K562 (cell line): ENCODE measurements around the gene FAM43B. TPM values are rescaled to one million over a fixed set of nuclear protein-coding genes. Genes with fewer than 3 reads are reported as not detected.
A peak's percentile ranks its signal among the peaks of the same experiment; 100 is the strongest.

Experiments
- DMBX1 ChIP-seq: fragments of 250-450 bp; sonication (Bioruptor Pico); IDR thresholded peaks from 2 replicates; pipeline ENCODE4 v1.8.0; 2022; ENCODE audit warnings: inconsistent platforms, mild to moderate bottlenecking, moderate library complexity, borderline replicate concordance
- IFI16 ChIP-seq: fragments of 250-450 bp; sonication (Bioruptor Pico); IDR thresholded peaks from 2 replicates; pipeline ENCODE4 v2.1.2; 2022; ENCODE audit warnings: mild to moderate bottlenecking, inconsistent platforms
- KDM2B ChIP-seq: fragments of 250-450 bp; sonication (Bioruptor Pico); IDR thresholded peaks from 2 replicates; pipeline ENCODE4 v1.8.0; 2021; ENCODE audit warnings: mild to moderate bottlenecking, moderate library complexity
- MCM5 ChIP-seq: fragments of 450-650 bp; IDR thresholded peaks from 2 replicates; pipeline ENCODE4 v1.6.1; 2016; ENCODE audit warnings: low read depth
- MYC ChIP-seq, 2 experiments: fragments of 250-450 bp in 1 of 2; sonication (Bioruptor Pico) in 1 of 2; IDR thresholded peaks; 2 replicates each; pipeline versions ENCODE4 v1.5.1 to v1.6.1; 2012 to 2021; ENCODE audit warnings: low read depth in 2 of 2, borderline replicate concordance in 1 of 2, improper control_type of control experiment in 1 of 2, low read length in 1 of 2, mild to moderate bottlenecking in 1 of 2, moderate library complexity in 1 of 2
- PTRF ChIP-seq: fragments of 450-650 bp; IDR thresholded peaks from 2 replicates; pipeline ENCODE4 v1.6.1; 2016; ENCODE audit warnings: mild to moderate bottlenecking, missing genetic modification characterization, missing compliant biosample characterization
- TEAD2 ChIP-seq: fragments of 450-650 bp; IDR thresholded peaks from 2 replicates; pipeline ENCODE4 v1.6.1; 2016; ENCODE audit warnings: missing genetic modification characterization, control low read depth, missing compliant biosample characterization
- TGIF2 ChIP-seq: sonication (generic); formaldehyde crosslinking; IDR thresholded peaks from 2 replicates; pipeline ENCODE4 v1.8.1; 2022; ENCODE audit warnings: mild to moderate bottlenecking, missing genetic modification reagents, moderate library complexity
- ZFP30 ChIP-seq: fragments of 250-450 bp; sonication (Bioruptor Pico); IDR thresholded peaks from 2 replicates; pipeline ENCODE4 v1.8.0; 2022; ENCODE audit warnings: moderate library complexity, mild to moderate bottlenecking, inconsistent platforms, borderline replicate concordance
- ZNF445 ChIP-seq: fragments of 250-450 bp; sonication (Bioruptor Pico); IDR thresholded peaks from 2 replicates; pipeline ENCODE4 v1.4.0; 2020; ENCODE audit warnings: low read depth, mild to moderate bottlenecking, moderate library complexity
- ZNF644 ChIP-seq: fragments of 200-800 bp; sonication (Bioruptor generic); IDR thresholded peaks from 2 replicates; pipeline ENCODE4 v1.6.1; 2016; ENCODE audit warnings: low read depth, missing genetic modification characterization, missing compliant biosample characterization
- ZNF79 ChIP-seq: fragments of 250-450 bp; sonication (Bioruptor Pico); IDR thresholded peaks from 2 replicates; pipeline ENCODE4 v1.4.0; 2020; ENCODE audit warnings: low read depth, mild to moderate bottlenecking, moderate library complexity
- polyA plus RNA-seq, 8 experiments: library from polyadenylated mRNA; depleted of rRNA in 4 of 8; stranded (reverse) in 5 of 8; unstranded in 3 of 8; fragments of >200 nt; fragmentation: Nextera tagmentation in 2 of 8; fragmentation: Illumina TruSeq in 1 of 8; extraction: Ambion mirVana in 2 of 8; extraction: Trizol in 1 of 8; gene quantifications; 2 replicates each; pipeline versions ENCODE4 v1.2.1 to v1.2.3, GENCODE V29; 2011 to 2014; ENCODE audit warnings: inconsistent platforms in 1 of 8, missing spikeins in 1 of 8
- total RNA-seq, 7 experiments: library from RNA; depleted of rRNA in 6 of 7; stranded (reverse); fragments of >200 nt in 6 of 7; fragmentation: Illumina TruSeq in 2 of 7; extraction: Trizol in 2 of 7; gene quantifications; 2 replicates each; pipeline versions ENCODE4 v1.2.1 to v1.2.3, GENCODE V29; 2011 to 2021; ENCODE audit warnings: low replicate concordance in 1 of 7
- TF ChIP-seq, protein P1 (sequence below): fragments of 450-650 bp; IDR thresholded peaks from 2 replicates; pipeline ENCODE4 v1.6.1; 2016; ENCODE audit warnings: mild to moderate bottlenecking, moderate library complexity
- TF ChIP-seq, protein P2 (sequence below): IDR thresholded peaks from 2 replicates; pipeline ENCODE4 v1.6.1; 2012; ENCODE audit warnings: low read depth, low read length, improper control_type of control experiment, borderline replicate concordance

Gene FAM43B
- total and polyA plus RNA-seq, 9 of the 15 experiments (the other 6 are each of a cell fraction or from before 2014, with no cell fraction given): not detected

DNA sequence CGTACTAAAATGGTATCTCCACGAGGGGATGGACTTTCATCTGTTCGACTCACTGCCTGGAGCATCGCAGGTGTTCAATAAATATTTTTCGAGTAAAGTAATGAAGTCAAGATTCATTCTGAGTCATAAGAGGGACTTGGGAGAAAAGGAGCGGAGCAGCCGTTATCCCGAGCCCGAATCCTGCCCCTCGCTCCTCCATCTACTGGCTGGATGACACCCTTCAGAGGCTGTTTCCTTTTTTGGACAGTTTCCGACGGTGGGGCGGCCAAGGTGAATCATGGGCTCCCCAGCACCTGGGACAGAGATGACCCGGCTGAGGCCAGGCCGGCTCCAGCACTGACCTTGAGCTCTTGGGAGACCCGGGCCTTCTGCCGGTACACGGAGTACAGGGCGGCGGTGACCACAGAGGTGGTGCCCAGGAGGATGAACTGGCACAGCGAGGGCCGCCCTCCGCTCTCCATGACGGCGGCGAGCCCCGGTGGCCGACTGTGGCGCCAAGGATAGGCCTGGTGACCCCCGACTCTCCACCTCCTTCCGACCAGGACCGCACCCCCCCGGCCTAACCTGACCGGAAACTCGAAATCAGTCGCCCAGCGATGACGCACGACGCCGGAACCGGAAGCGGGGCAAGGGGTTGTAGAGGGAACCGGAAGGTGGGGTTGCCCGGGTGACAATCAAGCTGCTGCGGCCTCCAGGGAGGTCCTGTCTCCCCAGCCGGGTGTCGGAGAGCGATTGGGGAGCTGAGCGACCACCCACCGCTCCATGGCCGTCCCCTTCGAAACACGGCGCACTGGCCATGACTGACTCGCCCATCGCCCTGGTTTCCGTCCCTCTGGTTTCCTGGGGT lies 44.6 kb upstream of the FAM43B start, which contains the start of gene MUL1 (continued):
- TF ChIP-seq, protein P1, sequence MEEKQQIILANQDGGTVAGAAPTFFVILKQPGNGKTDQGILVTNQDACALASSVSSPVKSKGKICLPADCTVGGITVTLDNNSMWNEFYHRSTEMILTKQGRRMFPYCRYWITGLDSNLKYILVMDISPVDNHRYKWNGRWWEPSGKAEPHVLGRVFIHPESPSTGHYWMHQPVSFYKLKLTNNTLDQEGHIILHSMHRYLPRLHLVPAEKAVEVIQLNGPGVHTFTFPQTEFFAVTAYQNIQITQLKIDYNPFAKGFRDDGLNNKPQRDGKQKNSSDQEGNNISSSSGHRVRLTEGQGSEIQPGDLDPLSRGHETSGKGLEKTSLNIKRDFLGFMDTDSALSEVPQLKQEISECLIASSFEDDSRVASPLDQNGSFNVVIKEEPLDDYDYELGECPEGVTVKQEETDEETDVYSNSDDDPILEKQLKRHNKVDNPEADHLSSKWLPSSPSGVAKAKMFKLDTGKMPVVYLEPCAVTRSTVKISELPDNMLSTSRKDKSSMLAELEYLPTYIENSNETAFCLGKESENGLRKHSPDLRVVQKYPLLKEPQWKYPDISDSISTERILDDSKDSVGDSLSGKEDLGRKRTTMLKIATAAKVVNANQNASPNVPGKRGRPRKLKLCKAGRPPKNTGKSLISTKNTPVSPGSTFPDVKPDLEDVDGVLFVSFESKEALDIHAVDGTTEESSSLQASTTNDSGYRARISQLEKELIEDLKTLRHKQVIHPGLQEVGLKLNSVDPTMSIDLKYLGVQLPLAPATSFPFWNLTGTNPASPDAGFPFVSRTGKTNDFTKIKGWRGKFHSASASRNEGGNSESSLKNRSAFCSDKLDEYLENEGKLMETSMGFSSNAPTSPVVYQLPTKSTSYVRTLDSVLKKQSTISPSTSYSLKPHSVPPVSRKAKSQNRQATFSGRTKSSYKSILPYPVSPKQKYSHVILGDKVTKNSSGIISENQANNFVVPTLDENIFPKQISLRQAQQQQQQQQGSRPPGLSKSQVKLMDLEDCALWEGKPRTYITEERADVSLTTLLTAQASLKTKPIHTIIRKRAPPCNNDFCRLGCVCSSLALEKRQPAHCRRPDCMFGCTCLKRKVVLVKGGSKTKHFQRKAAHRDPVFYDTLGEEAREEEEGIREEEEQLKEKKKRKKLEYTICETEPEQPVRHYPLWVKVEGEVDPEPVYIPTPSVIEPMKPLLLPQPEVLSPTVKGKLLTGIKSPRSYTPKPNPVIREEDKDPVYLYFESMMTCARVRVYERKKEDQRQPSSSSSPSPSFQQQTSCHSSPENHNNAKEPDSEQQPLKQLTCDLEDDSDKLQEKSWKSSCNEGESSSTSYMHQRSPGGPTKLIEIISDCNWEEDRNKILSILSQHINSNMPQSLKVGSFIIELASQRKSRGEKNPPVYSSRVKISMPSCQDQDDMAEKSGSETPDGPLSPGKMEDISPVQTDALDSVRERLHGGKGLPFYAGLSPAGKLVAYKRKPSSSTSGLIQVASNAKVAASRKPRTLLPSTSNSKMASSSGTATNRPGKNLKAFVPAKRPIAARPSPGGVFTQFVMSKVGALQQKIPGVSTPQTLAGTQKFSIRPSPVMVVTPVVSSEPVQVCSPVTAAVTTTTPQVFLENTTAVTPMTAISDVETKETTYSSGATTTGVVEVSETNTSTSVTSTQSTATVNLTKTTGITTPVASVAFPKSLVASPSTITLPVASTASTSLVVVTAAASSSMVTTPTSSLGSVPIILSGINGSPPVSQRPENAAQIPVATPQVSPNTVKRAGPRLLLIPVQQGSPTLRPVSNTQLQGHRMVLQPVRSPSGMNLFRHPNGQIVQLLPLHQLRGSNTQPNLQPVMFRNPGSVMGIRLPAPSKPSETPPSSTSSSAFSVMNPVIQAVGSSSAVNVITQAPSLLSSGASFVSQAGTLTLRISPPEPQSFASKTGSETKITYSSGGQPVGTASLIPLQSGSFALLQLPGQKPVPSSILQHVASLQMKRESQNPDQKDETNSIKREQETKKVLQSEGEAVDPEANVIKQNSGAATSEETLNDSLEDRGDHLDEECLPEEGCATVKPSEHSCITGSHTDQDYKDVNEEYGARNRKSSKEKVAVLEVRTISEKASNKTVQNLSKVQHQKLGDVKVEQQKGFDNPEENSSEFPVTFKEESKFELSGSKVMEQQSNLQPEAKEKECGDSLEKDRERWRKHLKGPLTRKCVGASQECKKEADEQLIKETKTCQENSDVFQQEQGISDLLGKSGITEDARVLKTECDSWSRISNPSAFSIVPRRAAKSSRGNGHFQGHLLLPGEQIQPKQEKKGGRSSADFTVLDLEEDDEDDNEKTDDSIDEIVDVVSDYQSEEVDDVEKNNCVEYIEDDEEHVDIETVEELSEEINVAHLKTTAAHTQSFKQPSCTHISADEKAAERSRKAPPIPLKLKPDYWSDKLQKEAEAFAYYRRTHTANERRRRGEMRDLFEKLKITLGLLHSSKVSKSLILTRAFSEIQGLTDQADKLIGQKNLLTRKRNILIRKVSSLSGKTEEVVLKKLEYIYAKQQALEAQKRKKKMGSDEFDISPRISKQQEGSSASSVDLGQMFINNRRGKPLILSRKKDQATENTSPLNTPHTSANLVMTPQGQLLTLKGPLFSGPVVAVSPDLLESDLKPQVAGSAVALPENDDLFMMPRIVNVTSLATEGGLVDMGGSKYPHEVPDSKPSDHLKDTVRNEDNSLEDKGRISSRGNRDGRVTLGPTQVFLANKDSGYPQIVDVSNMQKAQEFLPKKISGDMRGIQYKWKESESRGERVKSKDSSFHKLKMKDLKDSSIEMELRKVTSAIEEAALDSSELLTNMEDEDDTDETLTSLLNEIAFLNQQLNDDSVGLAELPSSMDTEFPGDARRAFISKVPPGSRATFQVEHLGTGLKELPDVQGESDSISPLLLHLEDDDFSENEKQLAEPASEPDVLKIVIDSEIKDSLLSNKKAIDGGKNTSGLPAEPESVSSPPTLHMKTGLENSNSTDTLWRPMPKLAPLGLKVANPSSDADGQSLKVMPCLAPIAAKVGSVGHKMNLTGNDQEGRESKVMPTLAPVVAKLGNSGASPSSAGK: no peak
- TF ChIP-seq, protein P2, sequence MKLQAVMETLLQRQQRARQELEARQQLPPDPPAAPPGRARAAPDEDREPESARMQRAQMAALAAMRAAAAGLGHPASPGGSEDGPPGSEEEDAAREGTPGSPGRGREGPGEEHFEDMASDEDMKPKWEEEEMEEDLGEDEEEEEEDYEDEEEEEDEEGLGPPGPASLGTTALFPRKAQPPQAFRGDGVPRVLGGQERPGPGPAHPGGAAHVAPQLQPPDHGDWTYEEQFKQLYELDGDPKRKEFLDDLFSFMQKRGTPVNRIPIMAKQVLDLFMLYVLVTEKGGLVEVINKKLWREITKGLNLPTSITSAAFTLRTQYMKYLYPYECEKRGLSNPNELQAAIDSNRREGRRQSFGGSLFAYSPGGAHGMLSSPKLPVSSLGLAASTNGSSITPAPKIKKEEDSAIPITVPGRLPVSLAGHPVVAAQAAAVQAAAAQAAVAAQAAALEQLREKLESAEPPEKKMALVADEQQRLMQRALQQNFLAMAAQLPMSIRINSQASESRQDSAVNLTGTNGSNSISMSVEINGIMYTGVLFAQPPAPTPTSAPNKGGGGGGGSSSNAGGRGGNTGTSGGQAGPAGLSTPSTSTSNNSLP: no peak
- TF ChIP-seq IFI16 (CRISPR knock-in tag) (no peak), ZNF445 (CRISPR knock-in tag) (no peak), KDM2B (CRISPR knock-in tag) (no peak), ZNF644 (no peak), TGIF2 (no peak), TEAD2 (tag) (no peak), DMBX1 (CRISPR knock-in tag) (peak; percentile 56; the same call in 1 of the 2 replicates), MCM5 (no peak), MYC (IDR thresholded peaks at IDR 0.05; ENCODE audit: low read depth, low read length) (peak; percentile 62), MYC (CRISPR knock-in tag; IDR thresholded peaks at IDR 0.05; ENCODE audit: borderline replicate concordance, low read depth) (no peak), PTRF (tag) (no peak), ZNF79 (CRISPR knock-in tag) (no peak), ZFP30 (CRISPR knock-in tag) (no peak)
